ENCODE data around the gene VDR. TPM values are rescaled to one million over a fixed set of nuclear protein-coding genes. Genes with fewer than 3 reads are reported as not detected.

VDR gene
- total RNA-seq, 3 donors from 2014 or later, result 1.6 to 41.7 (median 16.1) TPM

DNA sequence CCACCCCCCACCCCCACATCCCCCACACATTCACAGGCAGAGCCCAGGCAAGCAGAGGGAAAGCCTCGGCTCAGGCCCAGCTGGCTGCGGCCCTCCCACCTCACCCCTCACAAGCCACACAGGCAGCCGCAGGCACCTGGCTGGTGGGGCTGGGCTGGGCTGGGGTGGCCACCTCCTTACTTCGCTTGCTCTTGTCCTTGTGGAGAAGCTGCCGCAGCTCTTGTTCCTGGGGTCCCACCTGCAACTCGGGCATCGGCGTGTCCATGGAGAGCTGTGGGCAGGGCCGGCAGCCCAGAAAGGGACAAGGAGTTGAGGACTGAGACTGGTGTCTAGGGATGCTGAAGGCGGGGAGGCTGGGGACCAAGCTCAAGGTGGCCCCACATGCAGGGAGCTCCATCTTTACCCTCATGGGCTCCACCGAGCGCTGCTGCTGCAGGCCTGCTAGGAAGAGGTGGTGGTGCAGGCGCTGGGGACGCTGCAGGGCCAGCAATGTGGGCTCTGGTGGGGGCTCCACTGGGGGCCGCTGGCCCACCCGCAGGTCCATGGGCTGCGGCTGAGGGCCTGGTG is 106.3 kb downstream of the VDR start:
- H3K27me3 ChIP-seq, result no peaks in the 10 kb centered on the region
- intact Hi-C loops (cut with DNase I; ENCODE audit: low total_unique reads), result no loop called here
- H3K27ac ChIP-seq, result peak overlapping the region in 1 of 2 donors; percentile 82
- no peaks in the 10 kb centered on the region for H3K36me3 ChIP-seq
- H3K4me3 ChIP-seq, result no peak overlapping the region
- H3K9me3 ChIP-seq, result no peaks in the 10 kb centered on the region
- TF ChIP-seq POLR2A (IDR thresholded peaks at IDR 0.05) (no peak), POLR2AphosphoS5 (IDR thresholded peaks at IDR 0.05) (no peak)
- TF ChIP-seq, protein P1, sequence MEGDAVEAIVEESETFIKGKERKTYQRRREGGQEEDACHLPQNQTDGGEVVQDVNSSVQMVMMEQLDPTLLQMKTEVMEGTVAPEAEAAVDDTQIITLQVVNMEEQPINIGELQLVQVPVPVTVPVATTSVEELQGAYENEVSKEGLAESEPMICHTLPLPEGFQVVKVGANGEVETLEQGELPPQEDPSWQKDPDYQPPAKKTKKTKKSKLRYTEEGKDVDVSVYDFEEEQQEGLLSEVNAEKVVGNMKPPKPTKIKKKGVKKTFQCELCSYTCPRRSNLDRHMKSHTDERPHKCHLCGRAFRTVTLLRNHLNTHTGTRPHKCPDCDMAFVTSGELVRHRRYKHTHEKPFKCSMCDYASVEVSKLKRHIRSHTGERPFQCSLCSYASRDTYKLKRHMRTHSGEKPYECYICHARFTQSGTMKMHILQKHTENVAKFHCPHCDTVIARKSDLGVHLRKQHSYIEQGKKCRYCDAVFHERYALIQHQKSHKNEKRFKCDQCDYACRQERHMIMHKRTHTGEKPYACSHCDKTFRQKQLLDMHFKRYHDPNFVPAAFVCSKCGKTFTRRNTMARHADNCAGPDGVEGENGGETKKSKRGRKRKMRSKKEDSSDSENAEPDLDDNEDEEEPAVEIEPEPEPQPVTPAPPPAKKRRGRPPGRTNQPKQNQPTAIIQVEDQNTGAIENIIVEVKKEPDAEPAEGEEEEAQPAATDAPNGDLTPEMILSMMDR (IDR thresholded peaks at IDR 0.05), result no peak
- peaks cover 25 to 26% of the 10 kb centered on the region in 2 donors for H3K4me1 ChIP-seq
- DNase-seq (ENCODE audit: low spot score in 2 of 2), result no peak

DNA sequence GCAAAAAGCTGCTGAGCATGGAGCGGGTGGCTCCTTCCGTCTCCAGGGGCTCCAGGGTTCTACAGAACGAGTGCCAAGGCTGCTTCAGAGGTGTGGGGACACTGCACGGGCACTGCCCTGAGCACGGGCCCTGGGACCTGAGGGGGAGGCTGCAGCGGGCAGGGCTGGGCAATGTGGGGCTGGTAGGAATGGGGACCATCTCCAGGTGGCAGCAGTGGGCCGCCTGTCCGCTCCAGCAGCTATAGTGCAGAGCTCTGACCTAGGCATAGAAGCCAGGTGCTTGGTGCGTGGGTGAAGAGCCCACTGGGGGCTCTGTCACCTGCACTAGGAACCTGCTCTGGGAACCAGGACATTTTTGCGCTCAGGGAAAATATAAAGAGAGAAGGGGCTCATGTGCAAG is 107.4 kb downstream of the VDR start:
- no peaks in the 10 kb centered on the region for H3K36me3 ChIP-seq
- H3K27me3 ChIP-seq, result no peaks in the 10 kb centered on the region
- DNase-seq (ENCODE audit: low spot score in 2 of 2), result no peak
- peaks cover 15 to 18% of the 10 kb centered on the region in 2 donors for H3K4me1 ChIP-seq
- TF ChIP-seq, protein P1 (IDR thresholded peaks at IDR 0.05), result peak in 1 of 3 donors; percentile 25
- no peak for TF ChIP-seq POLR2A (IDR thresholded peaks at IDR 0.05)
- intact Hi-C loops (cut with DNase I; ENCODE audit: low total_unique reads), result no loop called here
- H3K27ac ChIP-seq, result peak overlapping the region in 1 of 2 donors; percentile 19
- no peak overlapping the region for H3K4me3 ChIP-seq
- H3K9me3 ChIP-seq, result no peaks in the 10 kb centered on the region

DNA sequence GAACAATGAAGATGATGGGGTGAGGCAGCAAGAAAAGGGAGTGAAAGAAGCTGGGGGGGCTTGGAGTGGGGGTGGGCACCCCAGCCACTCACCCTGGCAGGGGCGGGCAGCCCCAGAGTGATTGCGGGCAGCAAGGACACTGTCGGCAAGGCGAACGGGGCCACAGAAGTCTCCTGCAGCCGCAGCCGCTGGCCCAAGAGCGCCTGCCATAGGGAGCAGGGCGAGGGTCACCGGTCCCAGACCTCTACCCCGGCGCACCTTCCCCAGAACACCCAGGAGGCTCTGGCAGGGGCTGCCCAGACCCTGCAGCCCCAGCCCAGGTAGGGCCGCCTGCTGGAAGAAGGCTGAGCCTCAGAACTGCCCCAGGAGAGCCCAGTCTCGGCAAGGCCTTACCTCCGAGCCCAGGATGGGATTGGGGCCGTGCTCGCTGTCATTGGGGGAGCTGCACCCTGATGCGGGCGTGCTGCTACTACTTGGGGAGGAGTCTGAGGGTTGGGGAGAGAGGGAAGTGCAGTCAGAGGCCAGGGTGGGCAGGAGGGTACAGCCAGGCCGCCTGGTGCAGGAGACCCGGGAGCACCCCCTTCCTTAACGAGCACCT is 108.9 kb downstream of the VDR start:
- H3K4me1 ChIP-seq, result peaks cover under 1 to 8% of the 10 kb centered on the region in 2 donors
- no peak overlapping the region for H3K4me3 ChIP-seq
- H3K9me3 ChIP-seq, result no peaks in the 10 kb centered on the region
- no peak overlapping the region for H3K27ac ChIP-seq
- TF ChIP-seq POLR2AphosphoS5 (IDR thresholded peaks at IDR 0.05) (no peak), POLR2A (IDR thresholded peaks at IDR 0.05) (no peak)
- TF ChIP-seq, protein P1 (IDR thresholded peaks at IDR 0.05), result no peak
- H3K36me3 ChIP-seq, result peaks cover 5% of the 10 kb centered on the region
- intact Hi-C loops (cut with DNase I; ENCODE audit: low total_unique reads), result no loop called here
- no peak for DNase-seq (ENCODE audit: low spot score in 2 of 2)
- H3K27me3 ChIP-seq, result no peaks in the 10 kb centered on the region

DNA sequence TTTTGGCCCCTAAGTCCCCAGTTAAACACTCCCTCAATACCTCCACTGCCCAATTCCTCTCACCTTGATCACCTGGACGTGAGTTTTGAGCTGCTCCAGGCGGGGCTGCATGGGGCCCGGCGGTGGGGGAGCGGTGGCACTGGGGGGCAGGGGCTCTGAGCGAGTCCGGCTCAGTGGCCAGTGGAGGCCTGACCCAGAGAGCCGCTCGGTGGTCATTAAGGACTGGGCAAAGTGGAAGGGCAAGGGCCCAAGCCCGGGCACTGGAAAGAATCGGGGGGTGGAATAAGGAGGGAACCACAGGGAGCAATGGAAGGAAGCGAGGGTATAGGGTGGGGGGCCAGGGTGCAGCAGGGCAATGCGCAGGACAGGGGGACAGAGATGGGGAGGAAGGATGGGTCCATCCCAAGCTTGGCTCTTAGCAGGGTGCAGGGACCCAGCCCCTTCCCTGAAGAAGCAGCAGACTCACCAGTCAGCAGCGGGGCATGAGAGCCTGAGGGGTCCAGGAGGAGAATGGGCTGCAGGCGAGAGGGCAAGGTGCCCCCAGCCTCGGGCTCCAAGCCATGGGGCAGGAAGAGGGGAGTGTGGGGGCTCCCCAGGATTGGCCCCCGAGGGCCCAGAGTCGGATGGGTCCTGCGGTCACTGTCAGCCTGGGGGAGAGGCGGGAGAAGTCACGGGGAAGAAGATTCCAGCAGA is 109.5 kb downstream of the VDR start:
- no peak for DNase-seq (ENCODE audit: low spot score in 2 of 2)
- no peak overlapping the region for H3K4me3 ChIP-seq
- H3K27ac ChIP-seq, result peak overlapping the region in 1 of 2 donors; percentile 55
- peaks cover 0 to 8% of the 10 kb centered on the region in 2 donors for H3K4me1 ChIP-seq
- H3K36me3 ChIP-seq, result peaks cover 5% of the 10 kb centered on the region
- intact Hi-C loops (cut with DNase I; ENCODE audit: low total_unique reads), result no loop called here
- TF ChIP-seq POLR2A (IDR thresholded peaks at IDR 0.05), result no peak
- no peak for TF ChIP-seq POLR2AphosphoS5 (IDR thresholded peaks at IDR 0.05)
- TF ChIP-seq, protein P1 (IDR thresholded peaks at IDR 0.05), result no peak
- no peaks in the 10 kb centered on the region for H3K9me3 ChIP-seq
- H3K27me3 ChIP-seq, result no peaks in the 10 kb centered on the region

DNA sequence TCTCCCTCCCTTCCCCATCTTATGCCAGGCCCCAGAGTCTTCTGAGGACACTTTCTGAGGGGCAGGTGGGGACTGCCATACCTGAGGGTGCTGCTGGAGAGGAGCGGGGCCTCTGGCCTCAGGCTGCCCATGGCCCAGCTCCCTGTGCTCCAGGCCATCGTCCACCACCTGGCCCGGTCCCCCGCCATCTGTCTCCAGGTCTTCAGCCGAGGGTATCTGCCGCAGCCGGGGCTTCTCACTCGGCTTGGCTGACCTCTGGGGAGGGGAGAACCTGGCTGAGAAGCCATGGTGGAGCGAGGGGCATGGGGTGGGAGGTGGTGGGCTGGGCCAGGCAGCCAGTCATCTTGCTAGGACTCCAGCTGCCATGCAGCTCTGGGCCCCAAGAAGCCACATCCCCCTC is 110.1 kb downstream of the VDR start:
- peaks cover 5% of the 10 kb centered on the region for H3K36me3 ChIP-seq
- H3K4me1 ChIP-seq, result peaks cover 0 to 6% of the 10 kb centered on the region in 2 donors
- peak overlapping the region in 1 of 2 donors; percentile 55 for H3K27ac ChIP-seq
- no peak for DNase-seq (ENCODE audit: low spot score in 2 of 2)
- TF ChIP-seq POLR2AphosphoS5 (IDR thresholded peaks at IDR 0.05) (no peak), POLR2A (IDR thresholded peaks at IDR 0.05) (no peak)
- TF ChIP-seq, protein P1 (IDR thresholded peaks at IDR 0.05), result no peak
- intact Hi-C loops (cut with DNase I; ENCODE audit: low total_unique reads), result no loop called here
- H3K9me3 ChIP-seq, result no peaks in the 10 kb centered on the region
- H3K4me3 ChIP-seq, result no peak overlapping the region
- H3K27me3 ChIP-seq, result no peaks in the 10 kb centered on the region
